ENCODE results near the gene ALDH18A1. TPM values are rescaled to one million over a fixed set of nuclear protein-coding genes. Genes with fewer than 3 reads are reported as not detected.

ALDH18A1 gene
- total and polyA plus RNA-seq, 2 of the 8 experiments (the other 6 are each of a cell fraction or from before 2014, with no cell fraction given), result 59.6 to 128 TPM

- Histone ChIP-seq H4K91ac (replicated peaks; ENCODE audit: insufficient read length, low read length) (no peak overlapping the region), H3K27ac (ENCODE audit: low read depth, low read length) (no peak overlapping the region), H4K5ac (ENCODE audit: insufficient read length, low read depth, low read length) (no peak overlapping the region), H3K4me1 (replicated peaks in 1 of 4; ENCODE audit: control insufficient read depth in 3 of 4, insufficient read depth in 4 of 4, low read length in 3 of 4) (no peaks in the 10 kb centered on the region), H3K9ac (replicated peaks in 1 of 4; ENCODE audit: extremely low read depth in 1 of 4, low read depth in 3 of 4, low read length in 3 of 4) (no peak overlapping the region), H2BK120ac (replicated peaks; ENCODE audit: low read depth, low read length) (no peak overlapping the region), H3K79me2 (ENCODE audit: control insufficient read depth in 1 of 2, insufficient read depth in 2 of 2, low read length in 2 of 2) (no peaks in the 10 kb centered on the region), H3K56ac (replicated peaks; ENCODE audit: insufficient read length, low read depth, low read length) (no peak overlapping the region), H3K23ac (ENCODE audit: insufficient read length) (no peak overlapping the region), H2BK5ac (ENCODE audit: low read depth, low read length) (no peak overlapping the region), H3K9me3 (ENCODE audit: insufficient read depth in 2 of 2, low read depth in 1 of 2, low read length in 1 of 2) (no peaks in the 10 kb centered on the region), H2BK12ac (ENCODE audit: low read depth, low read length) (no peak overlapping the region), H3K14ac (ENCODE audit: insufficient read length) (no peak overlapping the region), H2BK15ac (ENCODE audit: low read length) (no peak overlapping the region), H3K23me2 (ENCODE audit: low read depth, low read length) (no peaks in the 10 kb centered on the region), H3K4me2 (ENCODE audit: insufficient read depth in 1 of 2, low read depth in 2 of 2, low read length in 2 of 2) (no peak overlapping the region), H2BK20ac (ENCODE audit: low read length) (no peak overlapping the region), H3K27me3 (replicated peaks in 1 of 4; ENCODE audit: control insufficient read depth in 3 of 4, extremely low read depth in 1 of 4, insufficient read depth in 3 of 4, low read length in 3 of 4) (no peaks in the 10 kb centered on the region), H3K4ac (replicated peaks; ENCODE audit: insufficient read length, low read depth, low read length) (no peak overlapping the region), H4K8ac (ENCODE audit: extremely low read depth, insufficient read depth, low read length) (no peak overlapping the region), H4K20me1 (replicated peaks in 1 of 2; ENCODE audit: control insufficient read depth in 1 of 2, insufficient read depth in 2 of 2, low read length in 2 of 2) (no peaks in the 10 kb centered on the region), H3K18ac (ENCODE audit: extremely low read depth, low read length) (no peak overlapping the region), H2AK5ac (ENCODE audit: low read depth, low read length) (no peak overlapping the region), H3K79me1 (ENCODE audit: low read depth, low read length) (no peaks in the 10 kb centered on the region; the same call in 1 of the 2 replicates), H3K36me3 (ENCODE audit: control insufficient read depth in 2 of 4, insufficient read depth in 4 of 4, low read length in 3 of 4) (peaks cover 4 to 56% (median 32%) of the 10 kb centered on the region in 4 experiments), H3K4me3 (ENCODE audit: extremely low read depth in 1 of 4, insufficient read depth in 2 of 4, low read depth in 3 of 4, low read length in 4 of 4) (no peak overlapping the region), H2AFZ (ENCODE audit: low read length) (no peak overlapping the region)
- POLR2A ChIA-PET (ENCODE audit: partially characterized antibody), result no interaction called here
- FAIRE-seq (no peak), DNase-seq (ENCODE audit: low read depth in 1 of 2, low spot score in 2 of 2) (no peak)
- no peak for TF ChIP-seq SP4 (IDR thresholded peaks at IDR 0.05; ENCODE audit: low read length)
- TF ChIP-seq KDM5A (IDR thresholded peaks at IDR 0.05; ENCODE audit: low read length), result no peak
- TF ChIP-seq CHD2 (IDR thresholded peaks at IDR 0.05; ENCODE audit: low read length), result no peak
- TF ChIP-seq RAD21 (IDR thresholded peaks at IDR 0.05 in 1 of 2, conservative IDR thresholded peaks at IDR 0.05 in 1 of 2; ENCODE audit: low read depth in 2 of 2, low read length in 2 of 2), result no peak
- no peak for TF ChIP-seq PHF8 (conservative IDR thresholded peaks at IDR 0.05; ENCODE audit: low read depth, low read length)
- TF ChIP-seq YY1 (IDR thresholded peaks at IDR 0.05; ENCODE audit: low read depth, low read length), result no peak
- TF ChIP-seq POLR2A (IDR thresholded peaks at IDR 0.05; ENCODE audit: control extremely low read depth in 1 of 2, low read depth in 2 of 2, low read length in 2 of 2), result no peak
- TF ChIP-seq KDM4A (IDR thresholded peaks at IDR 0.05; ENCODE audit: low read depth, low read length, severe bottlenecking), result no peak
- no peak for TF ChIP-seq RXRA (IDR thresholded peaks at IDR 0.05; ENCODE audit: insufficient read depth, low read depth, low read length)
- TF ChIP-seq SIN3A (conservative IDR thresholded peaks at IDR 0.05 in 1 of 2, IDR thresholded peaks at IDR 0.05 in 1 of 2; ENCODE audit: low read depth in 1 of 2, low read length in 2 of 2), result no peak
- no peak for TF ChIP-seq TEAD4 (IDR thresholded peaks at IDR 0.05; ENCODE audit: low read depth, low read length)
- no peak for TF ChIP-seq HDAC6 (IDR thresholded peaks at IDR 0.05; ENCODE audit: low read depth, low read length)
- TF ChIP-seq SAP30 (IDR thresholded peaks at IDR 0.05; ENCODE audit: insufficient read depth, insufficient replicate concordance, low read length), result no peak
- no peak for TF ChIP-seq BCL11A (IDR thresholded peaks at IDR 0.05; ENCODE audit: low read depth in 2 of 2, low read length in 2 of 2)
- TF ChIP-seq CHD1 (IDR thresholded peaks at IDR 0.05; ENCODE audit: low read depth, low read length), result no peak
- no peak for TF ChIP-seq GTF2F1 (IDR thresholded peaks at IDR 0.05; ENCODE audit: borderline replicate concordance, low read depth, low read length)
- CTCF ChIA-PET (ENCODE audit: partially characterized antibody), result no interaction called here
- WGBS, 2 experiments (ENCODE audit: extremely low coverage in 1 of 2, insufficient coverage in 1 of 2, insufficient read length in 1 of 2, insufficient replicate concordance in 2 of 2, low coverage in 1 of 2, low lambda C conversion rate in 2 of 2, missing lambda C conversion rate in 1 of 2), result 94% methylated on average over 4 of the region's 4 CpGs; no CpG with 5 or more reads in 1 of the 2 experiments
Measured at GRCh38 chr10:95637911-95638310, 18.6 kb downstream of the ALDH18A1 start.

Measured in H1 (cell line).